GM18517 (cell line): Measurements from ENCODE around the gene VPS52.
A peak's percentile ranks its signal among the peaks of the same experiment; 100 is the strongest.

ENCODE experiments used
- ATAC-seq: cut with Tn5 transposase; IDR thresholded peaks from one replicate; pipeline ENCODE4 v1.9.1; 2021; ENCODE audit warnings: mild to moderate bottlenecking, moderate library complexity; ENCODE audit not compliant: unreplicated experiment

VPS52 gene

GRCh38 chr6:33271468-33272274, at the start of gene VPS52, which contains the start of gene RPS18:
TSS of gene VPS52 (minus strand) at chr6:33271876. CDS start at chr6:33271675, 201 bp downstream.
TSS of gene RPS18 (plus strand) at chr6:33272075. CDS start at chr6:33272120, 45 bp downstream.
- ATAC-seq = peak; percentile 79

GRCh38 chr6:33321227-33321626, 49.6 kb upstream of the VPS52 start:
- ATAC-seq = no peak

- ATAC-seq = no peak
Measured at GRCh38 chr6:33320315-33321181, 48.9 kb upstream of the VPS52 start.

- ATAC-seq = no peak
Measured at GRCh38 chr6:33319939-33320314, 48.3 kb upstream of the VPS52 start.

- no peak for ATAC-seq
Measured at GRCh38 chr6:33318426-33319073, 46.9 kb upstream of the VPS52 start.

GRCh38 chr6:33317669-33318425, 46.2 kb upstream of the VPS52 start, which contains the start of gene ZBTB22:
TSS of gene ZBTB22 (minus strand) at chr6:33317744. CDS start at chr6:33316916, 828 bp downstream.
- ATAC-seq = peak; percentile 58

- no peak for ATAC-seq
Measured at GRCh38 chr6:33317419-33317668, 45.7 kb upstream of the VPS52 start.

- ATAC-seq = no peak
Measured at GRCh38 chr6:33316603-33317418, 45.1 kb upstream of the VPS52 start.

GRCh38 chr6:33315793-33316602, 44.3 kb upstream of the VPS52 start:
- ATAC-seq = no peak

GRCh38 chr6:33314943-33315792, 43.5 kb upstream of the VPS52 start:
- no peak for ATAC-seq

- ATAC-seq = no peak
Measured at GRCh38 chr6:33314515-33314942, 42.9 kb upstream of the VPS52 start.

GRCh38 chr6:33313709-33314514, 42.2 kb upstream of the VPS52 start, which contains the start of gene TAPBP:
TSS of gene TAPBP (minus strand) at chr6:33314078. CDS start at chr6:33314041, 37 bp downstream.
- peak; percentile 37 for ATAC-seq

GRCh38 chr6:33313105-33313708, 41.5 kb upstream of the VPS52 start:
- ATAC-seq = no peak

GRCh38 chr6:33312361-33313104, 40.9 kb upstream of the VPS52 start:
- no peak for ATAC-seq

GRCh38 chr6:33306356-33306755, 34.7 kb upstream of the VPS52 start:
- ATAC-seq = no peak

GRCh38 chr6:33305052-33305451, 33.4 kb upstream of the VPS52 start:
- no peak for ATAC-seq
